ENCODE results near the gene SNAPC2. TPM values are rescaled to one million over a fixed set of nuclear protein-coding genes. Genes with fewer than 3 reads are reported as not detected.

SNAPC2 gene, protein sequence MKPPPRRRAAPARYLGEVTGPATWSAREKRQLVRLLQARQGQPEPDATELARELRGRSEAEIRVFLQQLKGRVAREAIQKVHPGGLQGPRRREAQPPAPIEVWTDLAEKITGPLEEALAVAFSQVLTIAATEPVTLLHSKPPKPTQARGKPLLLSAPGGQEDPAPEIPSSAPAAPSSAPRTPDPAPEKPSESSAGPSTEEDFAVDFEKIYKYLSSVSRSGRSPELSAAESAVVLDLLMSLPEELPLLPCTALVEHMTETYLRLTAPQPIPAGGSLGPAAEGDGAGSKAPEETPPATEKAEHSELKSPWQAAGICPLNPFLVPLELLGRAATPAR
- 10 to 100 TPM; 20.4 to 24.1 TPM for total RNA-seq

DNA sequence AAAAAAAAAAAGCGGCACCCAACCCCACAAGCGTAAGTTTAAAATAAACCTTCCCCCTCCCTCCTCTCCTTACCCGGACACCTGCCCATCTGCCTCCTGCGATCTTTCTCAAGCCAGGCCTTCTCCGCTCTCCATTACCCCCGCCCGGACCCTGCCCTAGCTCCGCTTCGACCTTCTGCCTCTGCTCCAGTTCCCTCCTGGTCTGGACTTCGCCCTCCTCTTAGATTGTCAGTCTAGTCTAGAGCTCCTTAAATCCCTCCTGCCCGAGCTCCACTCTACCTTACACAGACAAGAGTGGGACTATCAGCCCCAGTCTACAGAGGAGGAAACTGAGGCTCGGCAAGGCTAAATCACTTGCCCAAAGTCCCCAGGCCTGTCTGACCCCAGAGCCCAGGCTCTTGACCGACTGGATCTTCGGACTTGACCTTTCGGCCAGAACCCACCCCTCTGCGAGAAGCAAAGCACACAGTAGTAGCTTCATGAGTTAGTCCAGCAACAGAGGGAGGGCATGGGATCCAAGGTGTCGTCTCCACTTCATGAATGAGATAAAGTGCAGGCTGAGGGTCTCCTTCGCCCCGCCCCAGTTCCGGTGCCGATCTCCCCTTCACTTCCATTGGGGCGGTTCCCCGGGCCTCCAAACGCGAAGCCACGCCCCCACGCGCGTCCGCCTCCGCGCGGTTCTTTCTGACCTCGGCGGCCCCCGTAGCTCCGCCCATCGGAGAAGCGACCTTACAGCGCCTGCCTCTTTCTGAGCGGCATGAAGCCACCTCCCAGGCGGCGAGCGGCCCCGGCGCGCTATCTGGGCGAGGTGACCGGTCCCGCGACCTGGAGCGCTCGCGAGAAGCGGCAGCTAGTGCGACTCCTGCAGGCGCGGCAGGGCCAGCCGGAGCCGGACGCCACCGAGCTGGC, at the start of gene SNAPC2:
TSS of gene SNAPC2 (plus strand) at position 729 of the 909 bp plus-strand sequence. CDS start at position 758, 29 bp downstream.
- Mint-ChIP-seq H3K9me3 (no peaks in the 10 kb centered on the region), H3K4me1 (peaks cover 43% of the 10 kb centered on the region), H3K27me3 (peaks cover 27% of the 10 kb centered on the region), H3K27ac (peak within 1 kb of the TSS; percentile 81), H3K4me3 (peak within 1 kb of the TSS; percentile 82), H3K36me3 (ENCODE audit: low read depth) (no peaks in the 10 kb centered on the region)
- CTCF ChIA-PET: interaction anchor here (0.5 to 3.3 kb wide), 9 partner anchors 10 to 352 kb away, joined by 3 to 26 read pairs (median 8); partner anchors contain the start of genes MAP2K7, PET100, TIMM44 and TRAPPC5
- peak; percentile 98 for DNase-seq
- POLR2A ChIA-PET: interaction anchor here (0.8 to 3.3 kb wide), 11 partner anchors 8 to 821 kb away, joined by 3 to 26 read pairs (median 5); partner anchors contain the start of genes ELAVL1, MAP2K7, PET100 and TIMM44

DNA sequence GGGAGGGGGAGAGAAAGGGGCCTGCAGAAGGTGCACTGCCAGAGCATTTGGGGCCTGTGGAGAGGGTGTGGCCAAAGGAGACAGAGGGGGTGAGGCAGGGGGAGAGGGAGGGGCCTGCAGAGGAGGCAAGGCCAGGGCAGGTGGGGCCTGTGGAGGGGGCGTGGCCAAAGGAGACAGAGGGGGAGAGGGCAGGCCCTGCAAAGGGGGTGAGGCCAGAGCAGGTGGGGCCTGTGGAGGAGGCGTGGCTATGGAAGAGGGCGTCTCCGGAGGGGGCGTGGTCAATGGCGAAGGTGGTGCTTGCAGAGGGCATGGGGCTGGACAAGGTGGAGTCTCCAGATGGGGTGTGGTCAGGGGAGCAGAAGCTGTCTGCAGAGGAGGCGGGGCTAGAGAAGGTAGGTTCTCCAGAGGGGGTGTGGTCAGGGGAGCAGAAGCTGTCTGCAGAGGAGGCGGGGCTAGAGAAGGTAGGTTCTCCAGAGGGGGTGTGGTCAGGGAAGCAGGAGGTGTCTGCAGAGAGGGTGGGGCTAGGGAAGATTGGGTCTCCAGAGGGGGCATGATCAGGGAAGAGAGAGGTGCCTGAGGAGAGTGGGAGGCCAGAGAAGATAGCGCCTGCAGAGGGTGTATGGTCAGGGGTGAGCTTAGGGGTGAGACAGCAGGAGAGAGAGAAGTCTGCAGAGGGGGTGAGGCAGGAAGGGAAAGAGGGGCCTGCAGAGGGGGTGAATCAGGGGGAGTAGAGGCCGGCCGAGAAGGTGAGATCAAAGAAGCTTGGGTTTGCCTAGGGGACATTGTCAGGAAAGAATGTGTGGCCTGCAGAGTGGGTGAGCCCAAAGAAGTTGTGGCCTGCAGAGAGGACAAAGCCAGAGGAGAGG, 49.3 kb upstream of the SNAPC2 start:
- no peak overlapping the region for H3K4me3 Mint-ChIP-seq
- DNase-seq: peak; percentile 66
- H3K27me3 Mint-ChIP-seq: peaks cover 44% of the 10 kb centered on the region
- peaks cover 36% of the 10 kb centered on the region for H3K4me1 Mint-ChIP-seq
- no peak overlapping the region for H3K27ac Mint-ChIP-seq
- no peaks in the 10 kb centered on the region for H3K36me3 Mint-ChIP-seq (ENCODE audit: low read depth)
- no peaks in the 10 kb centered on the region for H3K9me3 Mint-ChIP-seq
- CTCF ChIA-PET: no interaction called here
- POLR2A ChIA-PET: no interaction called here

DNA sequence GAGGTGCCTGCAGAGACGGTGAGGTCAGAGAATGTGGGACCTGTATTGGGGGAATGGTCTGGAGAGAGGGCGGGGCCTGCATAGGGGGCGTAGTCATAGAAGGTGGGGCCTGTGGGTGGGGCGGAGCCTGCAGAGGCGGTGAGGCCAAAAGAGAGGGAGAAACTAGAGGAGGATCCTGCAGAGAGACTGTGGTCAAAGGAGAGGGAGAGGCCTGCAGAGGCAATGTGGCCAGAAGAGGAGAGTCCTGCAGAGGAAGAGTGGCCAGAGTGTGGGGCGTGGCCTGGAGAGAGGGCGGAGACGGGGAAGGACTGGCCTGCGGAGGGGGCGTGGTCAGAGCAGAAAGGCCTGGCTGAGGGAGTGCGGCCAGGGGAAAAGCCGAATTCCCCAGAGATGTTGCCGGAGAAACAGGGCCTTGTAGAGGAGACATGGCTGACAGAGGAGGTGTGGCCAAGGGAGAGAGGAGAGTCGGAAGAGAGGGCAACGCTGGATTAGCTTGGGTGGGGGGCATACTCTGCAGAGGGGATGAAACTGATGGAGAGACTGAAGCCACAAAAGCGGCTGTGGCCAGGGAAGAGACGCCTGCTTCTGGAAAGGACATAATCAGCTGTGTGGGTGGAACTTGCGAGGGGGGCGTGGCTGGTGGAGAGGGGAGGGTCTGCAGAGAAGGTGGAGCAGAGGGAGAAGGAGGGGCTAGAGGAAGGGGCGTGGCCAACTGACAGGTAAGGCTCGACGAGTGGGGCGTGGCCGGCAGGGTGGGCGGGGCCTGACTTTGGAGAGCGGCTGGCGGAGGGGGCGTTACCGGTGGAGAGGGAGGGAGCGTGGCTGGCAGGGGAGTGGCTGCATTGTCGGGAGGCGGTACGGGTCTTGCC, 48.5 kb upstream of the SNAPC2 start:
- peaks cover 43% of the 10 kb centered on the region for H3K27me3 Mint-ChIP-seq
- no peaks in the 10 kb centered on the region for H3K36me3 Mint-ChIP-seq (ENCODE audit: low read depth)
- H3K4me1 Mint-ChIP-seq: peaks cover 36% of the 10 kb centered on the region
- H3K27ac Mint-ChIP-seq: no peak overlapping the region
- H3K9me3 Mint-ChIP-seq: no peaks in the 10 kb centered on the region
- DNase-seq: peak; percentile 81
- ChIA-PET POLR2A (interaction anchor here (0.7 kb wide), 1 partner anchor 11 kb away, joined by 3 read pairs; no protein-coding TSS in a partner anchor), CTCF (interaction anchor here (0.5 kb wide), 1 partner anchor 160 kb away, joined by 3 read pairs; no protein-coding TSS in a partner anchor)
- H3K4me3 Mint-ChIP-seq: no peak overlapping the region

DNA sequence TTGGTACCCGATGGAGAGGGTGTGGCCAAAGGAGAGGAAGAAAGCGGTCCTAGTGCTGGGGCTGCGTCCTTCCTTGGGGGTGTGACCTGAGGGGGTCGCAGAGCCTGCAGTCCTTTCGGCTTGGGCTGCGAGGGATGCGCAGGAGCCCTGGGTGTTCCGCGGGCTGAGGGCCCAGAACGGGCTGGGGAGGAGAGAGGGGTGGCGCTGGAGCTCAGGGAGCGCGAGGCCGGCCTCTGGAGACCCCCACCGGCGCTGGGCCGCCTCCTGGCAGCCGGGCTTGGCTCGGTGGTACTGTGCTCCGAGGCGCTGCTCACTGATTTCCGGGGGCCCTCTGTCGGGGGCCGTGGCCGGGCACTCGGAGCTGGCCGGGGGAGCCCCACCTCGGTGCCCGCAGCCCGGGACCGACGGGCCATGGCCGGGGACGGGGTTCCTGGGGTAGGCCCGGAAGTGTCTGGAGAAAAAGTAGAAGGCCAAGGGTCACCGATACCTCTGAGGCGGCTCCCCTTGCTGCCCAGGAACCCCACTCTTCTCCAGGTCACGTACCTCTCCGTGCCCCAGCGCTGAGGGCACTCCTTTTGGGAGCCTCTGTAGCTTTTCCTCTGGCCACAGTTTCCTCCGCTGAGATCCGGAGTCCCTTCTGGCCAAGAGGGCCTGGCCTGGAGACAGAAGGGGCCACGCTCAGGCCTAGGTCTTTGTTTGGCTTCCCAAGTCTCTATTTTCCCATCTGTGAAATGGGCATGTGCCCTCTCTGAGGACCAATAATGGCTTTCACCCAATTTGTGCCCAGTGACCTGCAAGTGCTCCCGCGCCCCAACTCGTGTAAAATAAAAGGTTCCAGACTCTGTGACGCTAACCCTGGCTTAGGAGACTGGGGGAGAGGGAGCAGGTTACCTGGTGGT, 47.6 kb upstream of the SNAPC2 start:
- DNase-seq: no peak
- Mint-ChIP-seq H3K9me3 (no peaks in the 10 kb centered on the region), H3K36me3 (ENCODE audit: low read depth) (no peaks in the 10 kb centered on the region), H3K27me3 (peaks cover 35% of the 10 kb centered on the region), H3K4me3 (no peak overlapping the region), H3K27ac (no peak overlapping the region), H3K4me1 (peaks cover 36% of the 10 kb centered on the region)
- ChIA-PET POLR2A (interaction anchor here (0.7 kb wide), 1 partner anchor 12 kb away, joined by 3 read pairs; no protein-coding TSS in a partner anchor), CTCF (interaction anchor here (0.5 kb wide), 1 partner anchor 159 kb away, joined by 3 read pairs; no protein-coding TSS in a partner anchor)

DNA sequence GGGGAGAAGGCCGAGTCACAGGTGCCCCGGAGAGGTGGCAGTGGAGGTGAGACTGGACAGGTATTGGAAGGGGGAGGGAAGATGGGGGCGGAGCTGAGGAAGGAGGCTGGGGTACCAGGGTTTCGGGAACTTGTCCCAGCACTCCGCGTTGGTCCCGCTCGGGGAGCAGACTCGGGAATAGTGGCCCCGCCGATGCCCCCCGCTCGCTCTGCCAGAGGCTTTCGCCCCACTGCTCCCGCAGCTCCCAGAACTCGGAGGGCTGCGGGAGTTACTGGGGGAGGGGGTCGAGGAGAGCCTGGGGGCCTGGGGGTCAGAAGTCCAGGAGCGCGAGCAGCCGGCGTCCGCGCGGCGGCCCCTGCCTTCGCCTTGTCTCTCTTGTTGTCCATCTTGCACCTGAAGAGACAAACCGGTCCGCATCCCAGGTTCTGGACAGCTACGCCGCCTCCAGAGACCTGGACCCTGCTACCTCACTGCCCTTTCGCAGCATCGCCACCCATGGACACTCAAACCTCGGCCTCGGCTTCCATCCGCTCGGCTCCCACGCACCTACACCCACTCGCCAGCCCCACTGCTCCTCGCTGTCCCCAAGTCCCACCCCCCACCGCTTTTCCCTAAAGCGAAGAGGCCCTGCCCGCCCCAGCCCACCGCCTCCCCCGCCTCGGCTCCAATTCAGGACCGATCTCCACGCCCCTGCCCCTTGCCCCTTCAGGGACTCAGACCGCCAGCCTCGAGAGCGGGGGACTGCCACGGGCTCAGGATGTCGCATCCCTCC, 46.6 kb upstream of the SNAPC2 start:
- peaks cover 31% of the 10 kb centered on the region for H3K27me3 Mint-ChIP-seq
- no peak for DNase-seq
- no peak overlapping the region for H3K27ac Mint-ChIP-seq
- POLR2A ChIA-PET: no interaction called here
- peaks cover 33% of the 10 kb centered on the region for H3K4me1 Mint-ChIP-seq
- CTCF ChIA-PET: no interaction called here
- no peaks in the 10 kb centered on the region for H3K36me3 Mint-ChIP-seq (ENCODE audit: low read depth)
- H3K4me3 Mint-ChIP-seq: no peak overlapping the region
- no peaks in the 10 kb centered on the region for H3K9me3 Mint-ChIP-seq

DNA sequence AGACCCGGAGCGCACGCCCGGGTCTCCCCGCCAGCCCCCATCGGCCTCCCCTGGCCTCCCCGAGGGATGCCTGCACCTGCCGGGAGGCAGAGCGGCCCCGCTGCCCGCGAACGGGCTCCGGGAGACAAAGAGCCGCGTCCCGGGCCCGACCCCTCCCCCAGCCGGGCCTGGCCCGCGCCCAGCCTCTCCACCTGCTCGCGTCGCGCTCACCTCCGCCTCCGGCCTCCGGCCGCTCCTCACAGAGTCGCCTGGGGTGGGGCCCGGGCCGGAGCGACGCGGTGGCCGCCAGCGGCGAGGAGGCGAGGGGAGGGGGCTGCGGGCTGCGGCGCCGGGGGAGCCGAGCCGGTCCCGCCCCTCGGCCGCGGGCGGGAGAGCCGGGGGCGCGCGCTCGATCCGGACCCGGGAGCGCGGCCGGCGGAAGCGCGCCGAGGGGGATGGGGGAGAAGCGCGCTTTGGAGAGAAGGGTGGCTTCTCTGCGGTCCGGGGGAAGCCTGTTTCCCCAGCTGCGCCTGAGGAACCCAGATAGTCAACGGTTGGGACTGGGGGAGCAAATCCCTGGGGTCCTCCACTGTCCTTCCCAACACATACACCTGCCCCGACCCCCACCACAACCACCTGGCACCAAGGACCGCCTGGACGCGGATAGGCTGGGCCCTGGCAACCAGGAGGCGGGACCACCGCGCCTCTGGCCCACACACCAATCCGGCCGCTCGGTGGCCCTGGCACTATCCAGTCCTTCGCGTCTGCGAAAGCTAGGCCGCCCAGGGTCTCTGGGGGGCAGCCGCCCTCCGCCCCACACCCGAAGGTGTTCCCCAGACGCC, 45.9 kb upstream of the SNAPC2 start, which contains the start of gene PRR36:
TSS of gene PRR36 (minus strand) at position 315 of the 821 bp plus-strand sequence. CDS start 701 bp downstream, outside the sequence.
- DNase-seq: no peak
- H3K27me3 Mint-ChIP-seq: peaks cover 29% of the 10 kb centered on the region
- H3K4me1 Mint-ChIP-seq: peaks cover 28% of the 10 kb centered on the region
- no peaks in the 10 kb centered on the region for H3K9me3 Mint-ChIP-seq
- H3K27ac Mint-ChIP-seq: no peak within 1 kb of the TSS
- no peak within 1 kb of the TSS for H3K4me3 Mint-ChIP-seq
- ChIA-PET CTCF (no interaction called here), POLR2A (no interaction called here)
- no peaks in the 10 kb centered on the region for H3K36me3 Mint-ChIP-seq (ENCODE audit: low read depth)

DNA sequence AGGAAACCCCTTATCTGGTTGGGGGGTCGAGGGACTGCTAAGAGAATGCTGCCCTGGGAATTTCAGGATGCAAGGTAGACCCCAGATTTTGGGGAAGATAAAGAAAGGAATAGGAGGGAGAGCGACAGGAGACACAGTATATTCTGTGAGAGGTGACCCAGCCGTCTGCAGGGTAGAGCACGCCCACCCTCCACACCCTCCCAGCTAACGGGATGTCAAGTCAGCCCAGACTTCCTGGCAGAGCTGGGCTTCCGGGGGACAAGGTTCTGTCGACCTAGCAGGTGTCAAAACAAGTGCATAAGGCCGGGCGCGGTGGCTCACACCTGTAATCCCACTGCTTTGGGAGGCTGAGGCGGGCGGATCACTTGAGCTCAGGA, 45.3 kb upstream of the SNAPC2 start:
- H3K4me1 Mint-ChIP-seq: peaks cover 26% of the 10 kb centered on the region
- ChIA-PET CTCF (interaction anchor here (1.3 kb wide), 1 partner anchor 29 kb away, joined by 3 read pairs; the partner anchor contains the start of gene MAP2K7), POLR2A (no interaction called here)
- no peaks in the 10 kb centered on the region for H3K36me3 Mint-ChIP-seq (ENCODE audit: low read depth)
- no peak for DNase-seq
- no peaks in the 10 kb centered on the region for H3K9me3 Mint-ChIP-seq
- H3K27ac Mint-ChIP-seq: no peak overlapping the region
- no peak overlapping the region for H3K4me3 Mint-ChIP-seq
- peaks cover 29% of the 10 kb centered on the region for H3K27me3 Mint-ChIP-seq

DNA sequence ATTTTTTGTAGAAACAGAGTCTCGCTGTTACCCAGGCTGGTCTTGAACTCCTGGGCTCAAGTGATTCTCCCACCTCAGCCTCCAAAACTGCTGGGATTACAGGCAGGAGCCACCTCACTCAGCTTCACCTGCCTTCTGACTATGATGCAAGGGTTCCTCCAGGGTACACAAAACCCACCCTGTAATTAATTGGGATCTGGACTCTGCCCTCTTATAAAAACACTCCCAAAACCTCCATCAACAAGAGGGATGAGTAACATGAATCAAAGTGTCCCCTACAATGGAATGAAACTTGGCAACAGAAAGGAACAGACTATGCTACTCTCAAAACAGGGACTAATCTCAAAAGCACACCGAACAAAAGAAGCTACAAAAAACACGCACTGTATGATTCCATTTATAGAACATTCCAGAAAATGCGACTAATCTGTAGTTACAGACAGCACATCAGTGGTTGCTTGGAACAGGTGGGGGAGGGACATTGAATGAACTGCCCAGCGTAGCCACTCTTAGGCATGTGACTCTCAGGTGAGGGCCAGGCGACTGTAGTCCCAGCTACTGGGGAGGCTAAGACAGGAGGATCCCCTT, 42.8 kb upstream of the SNAPC2 start:
- POLR2A ChIA-PET: no interaction called here
- CTCF ChIA-PET: interaction anchor here (0.6 kb wide), 1 partner anchor 9 kb away, joined by 3 read pairs; no protein-coding TSS in a partner anchor
- H3K9me3 Mint-ChIP-seq: peaks cover 3% of the 10 kb centered on the region
- H3K4me3 Mint-ChIP-seq: no peak overlapping the region
- H3K4me1 Mint-ChIP-seq: peaks cover 8% of the 10 kb centered on the region
- no peak overlapping the region for H3K27ac Mint-ChIP-seq
- H3K27me3 Mint-ChIP-seq: peaks cover 17% of the 10 kb centered on the region
- DNase-seq: no peak
- no peaks in the 10 kb centered on the region for H3K36me3 Mint-ChIP-seq (ENCODE audit: low read depth)

DNA sequence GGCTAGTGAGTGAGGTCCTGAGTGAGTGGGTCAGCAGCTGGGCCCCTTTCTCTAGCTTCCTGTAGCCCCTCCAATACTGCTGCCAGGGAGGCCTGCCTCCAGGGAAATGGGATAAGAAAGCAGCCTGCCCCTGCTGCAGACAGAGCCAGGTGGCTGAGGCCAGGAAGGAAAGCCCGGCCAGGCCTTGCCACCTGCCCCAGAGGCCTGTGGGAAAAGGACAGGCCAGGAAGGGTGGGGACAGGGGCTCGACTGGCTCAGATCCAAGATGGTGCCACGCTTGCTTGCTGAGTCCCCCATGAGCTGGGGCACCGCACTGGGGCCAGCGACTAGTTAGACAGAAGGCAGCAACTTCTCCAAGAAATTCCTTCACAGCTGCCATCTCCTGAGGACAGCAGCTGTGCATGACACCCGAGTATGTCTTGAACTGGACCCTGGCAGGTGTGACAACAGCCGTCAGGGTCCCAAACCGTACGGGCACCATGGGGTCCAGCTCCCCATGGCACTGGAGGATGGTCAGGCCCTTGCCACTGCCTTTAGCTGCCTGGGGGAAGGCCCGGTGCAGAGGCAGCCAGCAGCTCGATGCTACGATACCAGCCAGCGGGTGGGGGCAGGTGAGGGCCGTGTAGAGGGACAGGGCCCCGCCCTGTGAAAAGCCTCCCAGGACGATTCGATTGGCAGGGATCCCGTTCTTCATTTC, 40.9 kb upstream of the SNAPC2 start:
- Mint-ChIP-seq H3K9me3 (peaks cover 3% of the 10 kb centered on the region), H3K4me1 (peaks cover 3% of the 10 kb centered on the region), H3K27ac (no peak overlapping the region), H3K36me3 (ENCODE audit: low read depth) (no peaks in the 10 kb centered on the region), H3K27me3 (peaks cover 9% of the 10 kb centered on the region), H3K4me3 (no peak overlapping the region)
- ChIA-PET POLR2A (no interaction called here), CTCF (interaction anchor here (2.0 kb wide), 1 partner anchor 10 kb away, joined by 8 read pairs; no protein-coding TSS in a partner anchor)
- DNase-seq: no peak

Data from activated CD4-positive, alpha-beta memory T cell treated with anti-CD3 and anti-CD28 coated beads, Interleukin-2, amount 10 ng/mL, durations not matched to agents 7 days and 5 days (primary cell).